HG03432 (cell line): ENCODE results near the gene CAPN12.
"Not testable (repeated sequence)": the region's sequence is repeated elsewhere in the genome, so short reads cannot be mapped to it uniquely, and the experiment has no call there.

ENCODE experiments used
- ATAC-seq: cut with Tn5 transposase; IDR thresholded peaks from one replicate; pipeline ENCODE4 v1.9.1; 2021; ENCODE audit warnings: mild to moderate bottlenecking, moderate library complexity; ENCODE audit not compliant: unreplicated experiment

The CAPN12 gene, protein sequence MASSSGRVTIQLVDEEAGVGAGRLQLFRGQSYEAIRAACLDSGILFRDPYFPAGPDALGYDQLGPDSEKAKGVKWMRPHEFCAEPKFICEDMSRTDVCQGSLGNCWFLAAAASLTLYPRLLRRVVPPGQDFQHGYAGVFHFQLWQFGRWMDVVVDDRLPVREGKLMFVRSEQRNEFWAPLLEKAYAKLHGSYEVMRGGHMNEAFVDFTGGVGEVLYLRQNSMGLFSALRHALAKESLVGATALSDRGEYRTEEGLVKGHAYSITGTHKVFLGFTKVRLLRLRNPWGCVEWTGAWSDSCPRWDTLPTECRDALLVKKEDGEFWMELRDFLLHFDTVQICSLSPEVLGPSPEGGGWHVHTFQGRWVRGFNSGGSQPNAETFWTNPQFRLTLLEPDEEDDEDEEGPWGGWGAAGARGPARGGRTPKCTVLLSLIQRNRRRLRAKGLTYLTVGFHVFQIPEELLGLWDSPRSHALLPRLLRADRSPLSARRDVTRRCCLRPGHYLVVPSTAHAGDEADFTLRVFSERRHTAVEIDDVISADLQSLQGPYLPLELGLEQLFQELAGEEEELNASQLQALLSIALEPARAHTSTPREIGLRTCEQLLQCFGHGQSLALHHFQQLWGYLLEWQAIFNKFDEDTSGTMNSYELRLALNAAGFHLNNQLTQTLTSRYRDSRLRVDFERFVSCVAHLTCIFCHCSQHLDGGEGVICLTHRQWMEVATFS

GRCh38 chr19:38744298-38744681, at the start of gene CAPN12:
Gene CAPN12 (minus strand): TSS chr19:38744474. CDS start chr19:38744165, 309 bp downstream.
- no peak for ATAC-seq

- ATAC-seq = no peak
Measured at GRCh38 chr19:38793671-38794070, 49.4 kb upstream of the CAPN12 start.

GRCh38 chr19:38793177-38793576, 48.9 kb upstream of the CAPN12 start:
- no peak for ATAC-seq

DNA sequence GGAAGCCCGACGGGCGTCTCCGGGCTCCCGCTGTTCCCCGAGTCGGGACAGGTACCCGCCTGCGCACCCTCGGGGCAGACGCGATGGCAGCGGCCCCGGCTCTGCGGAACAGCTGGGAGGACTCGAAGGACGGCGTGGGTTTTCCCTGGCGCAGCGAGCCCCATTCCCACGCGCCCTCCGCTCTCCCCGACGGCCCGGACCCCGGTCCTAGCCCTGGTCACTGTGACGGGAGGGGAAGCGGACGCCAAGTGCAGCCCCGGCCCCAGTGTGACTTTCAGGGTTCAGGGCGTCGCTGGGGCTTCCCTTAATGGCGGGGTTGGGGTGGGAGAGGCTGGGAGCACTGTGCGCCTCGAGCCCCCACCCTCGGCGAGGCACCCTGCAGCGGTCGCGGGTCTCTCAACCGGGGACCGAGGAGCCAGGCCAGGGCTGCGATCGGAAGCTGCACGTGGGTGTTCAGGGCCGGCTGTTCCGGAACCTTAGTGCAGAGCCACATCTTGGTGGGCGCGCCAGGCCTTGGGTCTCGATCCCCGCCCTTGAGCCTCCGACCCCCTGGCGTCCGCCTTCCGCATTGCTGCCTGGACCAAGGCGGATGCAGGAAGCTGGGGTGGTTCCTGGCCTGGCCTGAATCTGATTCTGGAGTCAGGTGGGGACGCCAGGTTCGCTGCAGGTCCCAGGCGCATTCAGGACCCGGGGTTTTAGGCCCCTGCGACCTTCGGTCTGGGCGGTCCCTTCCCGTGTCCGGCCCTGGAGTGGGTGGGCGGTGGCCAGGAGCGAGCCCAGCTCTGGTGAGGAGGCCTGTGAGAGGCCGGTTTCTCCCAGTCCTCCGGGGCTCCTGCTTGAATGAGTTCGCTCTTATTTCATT, 48.2 kb upstream of the CAPN12 start:
- ATAC-seq = no peak

GRCh38 chr19:38791451-38792064, 47.3 kb upstream of the CAPN12 start:
- peak; percentile 72 for ATAC-seq

GRCh38 chr19:38790507-38791403, 46.5 kb upstream of the CAPN12 start:
- ATAC-seq = not testable (repeated sequence)

DNA sequence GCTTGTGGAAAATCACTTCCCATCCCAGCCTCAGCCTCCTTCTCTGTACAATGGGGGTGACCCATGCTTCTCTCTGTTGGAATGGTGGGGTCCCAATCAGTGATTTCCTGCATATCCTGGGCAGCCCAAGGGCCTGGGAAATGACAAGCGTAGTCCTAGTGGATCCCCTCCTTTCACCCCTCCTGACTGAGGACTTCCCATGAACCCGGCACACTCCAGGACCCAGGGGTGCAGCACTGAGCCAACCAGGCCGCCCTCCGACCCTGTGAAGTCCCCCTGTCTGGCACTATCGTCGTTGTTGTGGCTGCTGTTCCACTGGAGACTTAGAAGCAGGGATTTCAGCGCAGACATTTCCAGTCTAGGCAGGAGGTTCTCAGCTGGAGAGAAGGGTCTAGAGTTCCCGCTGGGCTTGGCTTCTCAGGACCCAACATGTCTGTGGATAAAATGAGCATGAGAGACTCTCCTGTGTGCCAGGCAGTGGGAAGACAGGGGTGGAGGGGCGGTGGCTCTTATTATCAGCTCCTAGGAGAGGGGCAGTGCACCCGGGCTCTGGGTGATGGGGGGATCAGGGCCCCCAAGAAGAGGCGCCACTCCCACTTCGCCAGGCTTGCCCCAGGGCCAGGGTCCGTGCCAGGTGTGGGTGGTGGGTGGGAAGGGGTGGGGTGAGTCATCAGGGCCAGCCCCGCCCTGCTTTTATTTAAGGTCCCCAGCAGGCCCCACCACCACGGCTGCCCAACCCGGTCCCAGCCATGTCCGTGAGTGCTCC, 44.4 kb upstream of the CAPN12 start, which contains the start of gene LGALS7B:
Gene LGALS7B, plus strand, starts transcription at position 723 of the 766 bp plus-strand sequence. Its CDS starts 27 bp downstream, at position 750.
- no peak for ATAC-seq

- ATAC-seq = no peak
Measured at GRCh38 chr19:38786572-38787265, 42.4 kb upstream of the CAPN12 start.

- not testable (repeated sequence) for ATAC-seq
Measured at GRCh38 chr19:38786061-38786460, 41.8 kb upstream of the CAPN12 start.

DNA sequence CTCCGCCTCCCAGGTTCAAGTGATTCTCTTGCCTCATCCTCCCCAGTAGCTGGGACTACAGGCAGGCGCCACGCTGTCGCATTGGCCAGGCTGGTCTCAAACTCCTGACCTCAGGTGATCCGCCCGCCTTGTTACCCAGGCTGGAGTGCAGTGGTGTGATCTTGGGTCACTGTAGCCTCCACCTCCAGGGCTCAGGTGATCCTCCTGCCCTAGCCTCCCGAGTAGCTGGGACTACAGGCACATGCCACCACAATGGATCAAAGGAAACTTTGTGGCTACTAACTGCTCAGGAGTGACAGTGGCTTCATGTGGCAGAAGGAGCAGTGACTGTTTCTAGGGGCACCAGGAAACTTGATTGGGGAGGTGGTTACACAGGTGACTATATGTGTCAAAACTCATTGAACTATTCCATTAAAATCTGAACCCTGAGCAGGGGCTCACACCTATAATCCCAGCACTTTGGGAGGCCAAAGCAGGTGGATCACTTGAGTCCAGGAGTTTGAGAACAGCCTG, 41.0 kb upstream of the CAPN12 start:
- ATAC-seq = no peak

DNA sequence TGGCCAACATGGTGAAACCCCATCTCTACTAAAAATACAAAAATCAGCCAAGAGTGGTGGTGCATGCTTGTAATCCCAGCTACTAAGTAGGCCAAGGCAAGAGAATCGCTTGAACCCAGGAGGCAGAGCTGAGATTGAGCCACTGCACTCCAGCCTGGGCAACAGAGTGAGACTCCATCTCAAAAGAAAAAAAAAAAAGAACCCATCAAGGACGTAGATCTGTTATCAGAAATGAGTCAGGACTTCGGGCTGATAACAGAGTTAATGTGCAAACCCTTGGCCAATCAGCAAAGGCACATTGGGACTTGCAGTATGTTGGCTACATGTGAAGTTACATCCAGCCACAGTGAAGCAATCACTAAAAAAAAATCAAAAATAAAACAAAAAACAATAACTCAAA, 40.0 kb upstream of the CAPN12 start:
- no peak for ATAC-seq

DNA sequence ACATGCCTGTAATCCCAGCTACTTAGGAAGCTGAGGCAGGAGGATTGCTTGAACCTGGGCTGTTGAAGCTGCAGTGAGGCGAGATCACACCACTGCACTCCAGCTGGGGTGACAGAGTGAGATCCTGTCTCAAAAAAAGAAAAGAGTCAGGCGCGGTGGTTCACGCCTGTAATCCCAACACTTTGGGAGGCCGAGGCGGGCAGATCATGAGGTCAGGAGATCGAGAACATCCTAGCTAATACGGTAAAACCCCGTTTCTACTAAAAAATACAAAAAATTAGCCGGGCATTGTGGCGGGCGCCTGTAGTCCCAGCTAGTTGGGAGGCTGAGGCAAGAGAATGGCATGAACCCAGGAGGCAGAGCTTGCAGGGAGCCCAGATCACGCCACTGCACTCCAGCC, 37.9 kb upstream of the CAPN12 start:
- ATAC-seq = not testable (repeated sequence)

GRCh38 chr19:38781058-38781457, 36.8 kb upstream of the CAPN12 start:
- ATAC-seq = no peak

GRCh38 chr19:38780443-38780842, 36.2 kb upstream of the CAPN12 start:
- ATAC-seq = no peak

DNA sequence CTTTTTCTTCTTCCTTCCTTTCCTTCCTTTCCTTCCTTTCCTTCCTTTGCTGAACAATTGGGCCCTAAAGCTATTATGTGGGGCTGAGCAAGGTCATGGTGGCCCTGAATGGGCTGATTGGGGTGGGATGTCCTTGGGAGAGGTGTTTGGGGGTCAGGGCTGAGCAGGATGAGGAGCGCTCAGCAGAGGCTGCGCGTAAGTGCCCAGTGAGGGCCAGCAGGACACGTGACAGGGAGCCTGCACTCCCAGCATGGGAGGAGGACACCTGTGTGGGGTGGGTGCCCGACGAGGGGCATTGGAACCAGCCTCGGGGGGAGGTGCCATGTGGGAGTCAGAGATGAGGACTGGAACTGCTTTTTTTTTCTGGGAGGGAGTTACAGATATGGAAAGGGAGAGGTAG, 34.5 kb upstream of the CAPN12 start:
- no peak for ATAC-seq

GRCh38 chr19:38774181-38774950, 30.1 kb upstream of the CAPN12 start:
- no peak for ATAC-seq

DNA sequence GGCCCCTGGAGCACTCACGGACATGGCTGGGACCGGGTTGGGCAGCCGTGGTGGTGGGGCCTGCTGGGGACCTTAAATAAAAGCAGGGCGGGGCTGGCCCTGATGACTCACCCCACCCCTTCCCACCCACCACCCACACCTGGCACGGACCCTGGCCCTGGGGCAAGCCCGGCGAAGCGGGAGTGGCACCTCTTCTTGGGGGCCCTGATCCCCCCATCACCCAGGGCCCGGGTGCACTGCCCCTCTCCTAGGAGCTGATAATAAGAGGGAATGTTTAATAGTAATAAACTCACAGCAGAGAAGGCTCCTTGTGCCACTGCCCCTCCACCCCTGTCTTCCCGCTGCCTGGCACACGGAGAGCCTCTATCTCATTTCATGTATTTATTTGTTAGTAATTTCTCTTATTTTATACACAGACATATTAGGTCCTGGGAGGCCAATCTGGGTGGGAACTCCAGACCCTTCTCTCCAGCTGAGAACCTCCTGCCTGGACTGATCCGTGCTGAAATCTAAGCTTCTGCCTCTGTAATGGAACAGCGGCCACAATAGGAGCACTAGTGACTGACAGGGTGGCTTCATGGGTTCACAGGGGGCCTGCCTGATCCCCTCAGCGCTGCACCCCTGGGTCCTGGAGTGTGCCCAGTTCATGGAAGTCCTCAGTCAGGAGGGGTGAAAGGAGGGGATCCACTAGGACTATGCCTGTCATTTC, 29.3 kb upstream of the CAPN12 start, which contains the start of gene LGALS7:
Gene LGALS7, minus strand, starts transcription at position 49 of the 709 bp plus-strand sequence. Its CDS starts 25 bp downstream, at position 24.
- no peak for ATAC-seq
